ENCODE data around the gene MTMR11.
"Not testable (repeated sequence)": the region's sequence is repeated elsewhere in the genome, so short reads cannot be mapped to it uniquely, and the experiment has no call there.

MTMR11 gene

GRCh38 chr1:149888247-149888998 is 48.3 kb downstream of the MTMR11 start:
- Histone ChIP-seq H3K4me3 (ENCODE audit: low read depth in 1 of 2, low read length in 2 of 2) (no peak overlapping the region), H3K79me2 (ENCODE audit: insufficient read depth, low read length) (no peaks in the 10 kb centered on the region), H3K27me3 (ENCODE audit: insufficient read depth, low read length, poor library complexity) (no peaks in the 10 kb centered on the region), H3K4me1 (ENCODE audit: insufficient read depth, low read length) (no peaks in the 10 kb centered on the region), H3K4me2 (ENCODE audit: insufficient read depth, low read length) (no peak overlapping the region), H4K20me1 (ENCODE audit: insufficient read depth, low read length) (no peaks in the 10 kb centered on the region), H3K36me3 (ENCODE audit: insufficient read depth, low read length) (no peaks in the 10 kb centered on the region), H2AFZ (ENCODE audit: low read depth, low read length) (no peak overlapping the region), H3K9me3 (ENCODE audit: insufficient read depth, low read length, severe bottlenecking) (no peaks in the 10 kb centered on the region), H3K9ac (ENCODE audit: low read depth, low read length) (no peak overlapping the region), H3K27ac (ENCODE audit: low read length) (no peak overlapping the region)
- ATAC-seq (ENCODE audit: insufficient read depth, low read depth) (no peak), DNase-seq (no peak)
- TF ChIP-seq EZH2 (IDR thresholded peaks at IDR 0.05; ENCODE audit: borderline replicate concordance, low read depth, low read length, severe bottlenecking) (no peak), CTCF (IDR thresholded peaks at IDR 0.05; ENCODE audit: borderline replicate concordance, extremely low read depth, low read length, poor library complexity, severe bottlenecking) (no peak)

GRCh38 chr1:149887456-149888246 is 49.0 kb downstream of the MTMR11 start:
- H3K4me2 ChIP-seq (ENCODE audit: insufficient read depth, low read length) = no peak overlapping the region

GRCh38 chr1:149887196-149887455 is 49.6 kb downstream of the MTMR11 start:
- H3K4me3 ChIP-seq (ENCODE audit: low read depth in 1 of 2, low read length in 2 of 2); H3K4me1 ChIP-seq (ENCODE audit: insufficient read depth, low read length); DNase-seq; H3K27ac ChIP-seq (ENCODE audit: low read length); H3K9me3 ChIP-seq (ENCODE audit: insufficient read depth, low read length, severe bottlenecking); H4K20me1 ChIP-seq (ENCODE audit: insufficient read depth, low read length); H3K4me2 ChIP-seq (ENCODE audit: insufficient read depth, low read length); ATAC-seq (ENCODE audit: insufficient read depth, low read depth); H2AFZ ChIP-seq (ENCODE audit: low read depth, low read length); H3K27me3 ChIP-seq (ENCODE audit: insufficient read depth, low read length, poor library complexity); H3K36me3 ChIP-seq (ENCODE audit: insufficient read depth, low read length); H3K9ac ChIP-seq (ENCODE audit: low read depth, low read length); H3K79me2 ChIP-seq (ENCODE audit: insufficient read depth, low read length): not testable (repeated sequence)

More at GRCh38 chr1:149887456-149888246, 49.0 kb downstream of the MTMR11 start:
- no peaks in the 10 kb centered on the region for H4K20me1 ChIP-seq (ENCODE audit: insufficient read depth, low read length)
- DNase-seq = no peak
- no peak overlapping the region for H2AFZ ChIP-seq (ENCODE audit: low read depth, low read length)
- H3K27ac ChIP-seq (ENCODE audit: low read length) = no peak overlapping the region
- H3K4me3 ChIP-seq (ENCODE audit: low read depth in 1 of 2, low read length in 2 of 2) = no peak overlapping the region
- no peak for TF ChIP-seq EZH2 (IDR thresholded peaks at IDR 0.05; ENCODE audit: borderline replicate concordance, low read depth, low read length, severe bottlenecking)
- TF ChIP-seq CTCF (IDR thresholded peaks at IDR 0.05; ENCODE audit: borderline replicate concordance, extremely low read depth, low read length, poor library complexity, severe bottlenecking) = no peak
- no peaks in the 10 kb centered on the region for H3K36me3 ChIP-seq (ENCODE audit: insufficient read depth, low read length)
- H3K27me3 ChIP-seq (ENCODE audit: insufficient read depth, low read length, poor library complexity) = no peaks in the 10 kb centered on the region
- H3K4me1 ChIP-seq (ENCODE audit: insufficient read depth, low read length) = no peaks in the 10 kb centered on the region
- no peaks in the 10 kb centered on the region for H3K79me2 ChIP-seq (ENCODE audit: insufficient read depth, low read length)
- no peak for ATAC-seq (ENCODE audit: insufficient read depth, low read depth)
- no peak overlapping the region for H3K9ac ChIP-seq (ENCODE audit: low read depth, low read length)
- no peaks in the 10 kb centered on the region for H3K9me3 ChIP-seq (ENCODE audit: insufficient read depth, low read length, severe bottlenecking)

GRCh38 chr1:149886396-149887195 is 50.1 kb downstream of the MTMR11 start:
- no peaks in the 10 kb centered on the region for H3K79me2 ChIP-seq (ENCODE audit: insufficient read depth, low read length)
- H3K4me1 ChIP-seq (ENCODE audit: insufficient read depth, low read length) = no peaks in the 10 kb centered on the region
- H3K36me3 ChIP-seq (ENCODE audit: insufficient read depth, low read length) = no peaks in the 10 kb centered on the region
- no peak overlapping the region for H3K4me2 ChIP-seq (ENCODE audit: insufficient read depth, low read length)
- no peak for DNase-seq
- no peaks in the 10 kb centered on the region for H3K9me3 ChIP-seq (ENCODE audit: insufficient read depth, low read length, severe bottlenecking)
- H3K27ac ChIP-seq (ENCODE audit: low read length) = no peak overlapping the region
- H3K27me3 ChIP-seq (ENCODE audit: insufficient read depth, low read length, poor library complexity) = no peaks in the 10 kb centered on the region
- no peak for TF ChIP-seq CTCF (IDR thresholded peaks at IDR 0.05; ENCODE audit: borderline replicate concordance, extremely low read depth, low read length, poor library complexity, severe bottlenecking)
- no peak for TF ChIP-seq EZH2 (IDR thresholded peaks at IDR 0.05; ENCODE audit: borderline replicate concordance, low read depth, low read length, severe bottlenecking)
- H4K20me1 ChIP-seq (ENCODE audit: insufficient read depth, low read length) = no peaks in the 10 kb centered on the region
- H3K9ac ChIP-seq (ENCODE audit: low read depth, low read length) = no peak overlapping the region
- no peak overlapping the region for H2AFZ ChIP-seq (ENCODE audit: low read depth, low read length)
- H3K4me3 ChIP-seq (ENCODE audit: low read depth in 1 of 2, low read length in 2 of 2) = no peak overlapping the region
- ATAC-seq (ENCODE audit: insufficient read depth, low read depth) = no peak

- not testable (repeated sequence) for H3K36me3 ChIP-seq (ENCODE audit: insufficient read depth, low read length); H3K4me2 ChIP-seq (ENCODE audit: insufficient read depth, low read length); H3K4me3 ChIP-seq (ENCODE audit: low read depth in 1 of 2, low read length in 2 of 2); H3K9me3 ChIP-seq (ENCODE audit: insufficient read depth, low read length, severe bottlenecking); H4K20me1 ChIP-seq (ENCODE audit: insufficient read depth, low read length); H3K27me3 ChIP-seq (ENCODE audit: insufficient read depth, low read length, poor library complexity); H3K27ac ChIP-seq (ENCODE audit: low read length); H3K9ac ChIP-seq (ENCODE audit: low read depth, low read length); H2AFZ ChIP-seq (ENCODE audit: low read depth, low read length); ATAC-seq (ENCODE audit: insufficient read depth, low read depth); DNase-seq; H3K79me2 ChIP-seq (ENCODE audit: insufficient read depth, low read length); H3K4me1 ChIP-seq (ENCODE audit: insufficient read depth, low read length)
Observed at GRCh38 chr1:149886121-149886395, 50.6 kb downstream of the MTMR11 start.

Data from DND-41 (cell line).